Chondrocyte (in vitro differentiated cells): ENCODE results near the gene IBA57. TPM values are rescaled to one million over a fixed set of nuclear protein-coding genes. Genes with fewer than 3 reads are reported as not detected.

ENCODE experiments used
- DNase-seq: peaks from one replicate; pipeline ENCODE4 v3.0.0; 2021; ENCODE audit warnings: mixed read lengths, low spot score
- H3K27ac Mint-ChIP-seq: one replicate; pipeline ENCODE4 v1.8.0; 2021; ENCODE audit warnings: mild to moderate bottlenecking, moderate library complexity, mixed read lengths; ENCODE audit not compliant: unreplicated experiment
- H3K27me3 Mint-ChIP-seq: 2 replicates; pipeline ENCODE4 v1.8.0; 2021; ENCODE audit warnings: low read depth, mixed read lengths
- H3K36me3 Mint-ChIP-seq: 2 replicates; pipeline ENCODE4 v1.8.0; 2021; ENCODE audit warnings: low read depth, mixed read lengths
- H3K4me1 Mint-ChIP-seq: 2 replicates; pipeline ENCODE4 v1.8.0; 2021; ENCODE audit warnings: low read depth, mild to moderate bottlenecking, mixed read lengths
- H3K4me3 Mint-ChIP-seq: one replicate; pipeline ENCODE4 v1.8.0; 2021; ENCODE audit warnings: mild to moderate bottlenecking, moderate library complexity, mixed read lengths; ENCODE audit not compliant: unreplicated experiment
- H3K9me3 Mint-ChIP-seq: 2 replicates; pipeline ENCODE4 v1.8.0; 2021; ENCODE audit warnings: low read depth, mixed read lengths
- total RNA-seq: library from RNA; stranded (reverse); gene quantifications from 3 replicates; pipeline ENCODE4 v1.2.1, GENCODE V29; 2021
- TF ChIP-seq, protein P1 (sequence below): fragments of 200-600 bp; sonication (generic); IDR thresholded peaks from 2 replicates; pipeline ENCODE4 v1.5.0; 2021; ENCODE audit warnings: antibody characterized with exemption, mild to moderate bottlenecking, moderate library complexity

Gene IBA57
- total RNA-seq, 1 donor from 2014 or later: 5.2 TPM

- peaks cover 12% of the 10 kb centered on the region for H3K36me3 Mint-ChIP-seq
- no peak for DNase-seq
- peaks cover 4% of the 10 kb centered on the region for H3K4me1 Mint-ChIP-seq
- H3K27ac Mint-ChIP-seq: no peak overlapping the region
- H3K27me3 Mint-ChIP-seq: no peaks in the 10 kb centered on the region
- H3K9me3 Mint-ChIP-seq: peaks cover 7% of the 10 kb centered on the region
- no peak overlapping the region for H3K4me3 Mint-ChIP-seq
- TF ChIP-seq, protein P1, sequence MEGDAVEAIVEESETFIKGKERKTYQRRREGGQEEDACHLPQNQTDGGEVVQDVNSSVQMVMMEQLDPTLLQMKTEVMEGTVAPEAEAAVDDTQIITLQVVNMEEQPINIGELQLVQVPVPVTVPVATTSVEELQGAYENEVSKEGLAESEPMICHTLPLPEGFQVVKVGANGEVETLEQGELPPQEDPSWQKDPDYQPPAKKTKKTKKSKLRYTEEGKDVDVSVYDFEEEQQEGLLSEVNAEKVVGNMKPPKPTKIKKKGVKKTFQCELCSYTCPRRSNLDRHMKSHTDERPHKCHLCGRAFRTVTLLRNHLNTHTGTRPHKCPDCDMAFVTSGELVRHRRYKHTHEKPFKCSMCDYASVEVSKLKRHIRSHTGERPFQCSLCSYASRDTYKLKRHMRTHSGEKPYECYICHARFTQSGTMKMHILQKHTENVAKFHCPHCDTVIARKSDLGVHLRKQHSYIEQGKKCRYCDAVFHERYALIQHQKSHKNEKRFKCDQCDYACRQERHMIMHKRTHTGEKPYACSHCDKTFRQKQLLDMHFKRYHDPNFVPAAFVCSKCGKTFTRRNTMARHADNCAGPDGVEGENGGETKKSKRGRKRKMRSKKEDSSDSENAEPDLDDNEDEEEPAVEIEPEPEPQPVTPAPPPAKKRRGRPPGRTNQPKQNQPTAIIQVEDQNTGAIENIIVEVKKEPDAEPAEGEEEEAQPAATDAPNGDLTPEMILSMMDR: no peak
Measured at GRCh38 chr1:228224198-228225164, 58.9 kb downstream of the IBA57 start.

GRCh38 chr1:228225165-228225710, 59.6 kb downstream of the IBA57 start:
- H3K27me3 Mint-ChIP-seq: no peaks in the 10 kb centered on the region
- H3K27ac Mint-ChIP-seq: no peak overlapping the region
- H3K36me3 Mint-ChIP-seq: peaks cover 12% of the 10 kb centered on the region
- peaks cover 7% of the 10 kb centered on the region for H3K9me3 Mint-ChIP-seq
- no peak overlapping the region for H3K4me3 Mint-ChIP-seq
- TF ChIP-seq, protein P1: no peak
- no peak for DNase-seq
- peaks cover 4% of the 10 kb centered on the region for H3K4me1 Mint-ChIP-seq

DNA sequence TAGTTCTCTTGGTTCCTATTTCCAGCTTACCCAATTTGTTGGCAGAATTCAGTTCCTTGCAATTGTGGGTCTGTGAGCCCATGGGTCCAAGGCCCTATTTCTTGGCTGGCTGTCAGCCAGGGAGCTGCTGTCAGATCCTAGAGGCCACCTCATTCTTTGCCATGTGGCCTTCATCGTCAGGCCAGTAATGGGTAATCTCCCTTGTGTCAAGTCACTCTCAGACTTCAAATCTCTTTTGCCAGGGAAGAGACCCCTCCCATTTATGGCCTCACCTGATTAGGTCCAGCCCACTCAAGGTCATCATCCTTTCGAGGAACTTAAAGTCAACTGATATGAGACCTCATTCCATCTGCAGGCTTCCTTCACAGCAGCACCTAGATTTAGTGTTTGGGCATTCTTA, 60.1 kb downstream of the IBA57 start:
- TF ChIP-seq, protein P1: no peak
- peaks cover 7% of the 10 kb centered on the region for H3K9me3 Mint-ChIP-seq
- peaks cover 12% of the 10 kb centered on the region for H3K36me3 Mint-ChIP-seq
- no peak overlapping the region for H3K4me3 Mint-ChIP-seq
- peaks cover 4% of the 10 kb centered on the region for H3K4me1 Mint-ChIP-seq
- no peaks in the 10 kb centered on the region for H3K27me3 Mint-ChIP-seq
- H3K27ac Mint-ChIP-seq: no peak overlapping the region
- DNase-seq: no peak

DNA sequence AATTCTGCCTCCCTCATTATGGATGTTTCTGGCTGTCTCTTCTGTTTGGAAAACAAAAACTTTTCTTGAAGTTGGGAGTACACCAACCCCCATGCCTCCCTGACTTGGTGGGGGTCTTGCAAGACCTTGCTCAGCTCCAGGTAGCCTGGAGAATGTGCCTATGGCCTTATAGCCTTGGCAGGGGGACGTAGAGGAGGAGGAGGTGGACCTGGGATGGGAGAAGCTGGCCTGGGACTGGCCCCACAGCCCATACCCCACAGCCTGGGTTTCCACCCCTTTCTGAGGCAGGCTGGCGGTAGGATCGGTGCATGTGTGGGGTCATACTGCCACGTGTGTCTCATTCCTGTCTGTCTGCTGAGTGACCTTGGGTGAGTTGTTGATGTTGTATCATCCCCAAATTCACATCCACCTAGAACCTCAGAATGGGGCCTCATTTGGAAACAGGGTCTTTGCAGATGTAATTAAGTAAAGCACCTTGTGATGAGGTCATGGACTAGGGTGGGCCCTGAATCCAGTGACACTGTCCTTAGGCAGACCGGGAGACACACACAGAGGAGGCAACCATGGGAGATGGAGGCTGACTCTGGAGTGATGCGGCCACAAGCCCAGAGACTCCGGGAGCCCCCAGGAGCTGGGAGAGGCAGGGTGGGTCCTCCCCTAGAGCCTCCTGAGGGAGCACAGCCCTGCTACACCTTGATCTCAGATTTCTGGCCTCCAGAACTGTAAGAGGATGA, 60.7 kb downstream of the IBA57 start:
- Mint-ChIP-seq H3K9me3 (peaks cover 7% of the 10 kb centered on the region), H3K4me1 (peaks cover 4% of the 10 kb centered on the region), H3K36me3 (peaks cover 13% of the 10 kb centered on the region), H3K27me3 (no peaks in the 10 kb centered on the region), H3K4me3 (no peak overlapping the region), H3K27ac (no peak overlapping the region)
- no peak for DNase-seq
- TF ChIP-seq, protein P1: no peak
